HL-60/S4 (cell line): ENCODE results near the gene ATXN7L1.

Experiments
- in situ Hi-C: fragments of 300-500 bp; cut with MboI; formaldehyde crosslinking; loops from 2 replicates; pipeline ENCODE4 v1.14.3; 2022; ENCODE audit warnings: low sequenced_read_pairs

ATXN7L1 gene

GRCh38 chr7:105655500-105656380 lies 220.7 kb downstream of the ATXN7L1 start:
- in situ Hi-C loops = no loop called here

GRCh38 chr7:105655067-105655466 lies 221.3 kb downstream of the ATXN7L1 start:
- in situ Hi-C loops = no loop called here

- in situ Hi-C loops = no loop called here
Observed at GRCh38 chr7:105654095-105654686, 222.2 kb downstream of the ATXN7L1 start.

- in situ Hi-C loops = no loop called here
Observed at GRCh38 chr7:105653441-105654005, 222.9 kb downstream of the ATXN7L1 start.

GRCh38 chr7:105652359-105652993 lies 223.9 kb downstream of the ATXN7L1 start:
- in situ Hi-C loops = no loop called here

- in situ Hi-C loops = no loop called here
Observed at GRCh38 chr7:105651798-105652197, 224.6 kb downstream of the ATXN7L1 start.

GRCh38 chr7:105650382-105650970 lies 225.9 kb downstream of the ATXN7L1 start:
- in situ Hi-C loops = no loop called here

- in situ Hi-C loops = no loop called here
Observed at GRCh38 chr7:105649727-105650381, 226.5 kb downstream of the ATXN7L1 start.

GRCh38 chr7:105648561-105649401 lies 227.6 kb downstream of the ATXN7L1 start:
- in situ Hi-C loops = no loop called here

- in situ Hi-C loops = no loop called here
Observed at GRCh38 chr7:105647591-105647990, 228.8 kb downstream of the ATXN7L1 start.

- in situ Hi-C loops = no loop called here
Observed at GRCh38 chr7:105644937-105645336, 231.5 kb downstream of the ATXN7L1 start.

GRCh38 chr7:105643851-105644250 lies 232.5 kb downstream of the ATXN7L1 start:
- in situ Hi-C loops = no loop called here

GRCh38 chr7:105643384-105643783 lies 233.0 kb downstream of the ATXN7L1 start:
- in situ Hi-C loops = no loop called here

GRCh38 chr7:105642264-105642663 lies 234.1 kb downstream of the ATXN7L1 start:
- in situ Hi-C loops = no loop called here

- in situ Hi-C loops = no loop called here
Observed at GRCh38 chr7:105640956-105641810, 235.2 kb downstream of the ATXN7L1 start.

GRCh38 chr7:105639667-105640493 lies 236.5 kb downstream of the ATXN7L1 start:
- in situ Hi-C loops = no loop called here

- in situ Hi-C loops = no loop called here
Observed at GRCh38 chr7:105638902-105639495, 237.4 kb downstream of the ATXN7L1 start.

GRCh38 chr7:105638334-105638733 lies 238.1 kb downstream of the ATXN7L1 start:
- in situ Hi-C loops = no loop called here
